Loucy (cell line): ENCODE results near the gene SLC35E4.

ENCODE experiments used
- H2AFZ ChIP-seq: fragments of 200-600 bp; sonication (generic); 2 replicates; pipeline ENCODE4 v1.6.0; 2016; ENCODE audit warnings: antibody characterized with exemption, mild to moderate bottlenecking, low read length, moderate library complexity
- H3F3A ChIP-seq: fragments of 200-600 bp; 2 replicates; pipeline ENCODE4 v1.6.0; 2016; ENCODE audit warnings: antibody characterized with exemption, low read depth, mild to moderate bottlenecking
- H3K27me3 ChIP-seq: fragments of 200-600 bp; sonication (generic); 2 replicates; pipeline ENCODE4 v1.6.1; 2014; ENCODE audit warnings: low read length, mild to moderate bottlenecking; ENCODE audit not compliant: insufficient read depth, poor library complexity, severe bottlenecking
- H3K36me3 ChIP-seq: fragments of 200-600 bp; sonication (generic); 2 replicates; pipeline ENCODE4 v1.6.1; 2016; ENCODE audit warnings: low read length; ENCODE audit not compliant: insufficient read depth
- H3K4me1 ChIP-seq: fragments of 200-600 bp; sonication (generic); 2 replicates; pipeline ENCODE4 v1.5.1; 2014; ENCODE audit warnings: low read length, mild to moderate bottlenecking; ENCODE audit not compliant: insufficient read depth, poor library complexity, severe bottlenecking
- H3K4me2 ChIP-seq: fragments of 200-600 bp; sonication (generic); 2 replicates; pipeline ENCODE4 v1.6.0; 2014; ENCODE audit warnings: antibody characterized with exemption, low read length, low read depth, mild to moderate bottlenecking; ENCODE audit not compliant: poor library complexity, severe bottlenecking
- H3K4me3 ChIP-seq: fragments of 200-600 bp; sonication (generic); 2 replicates; pipeline ENCODE4 v1.5.1; 2014; ENCODE audit warnings: low read length, mild to moderate bottlenecking, mixed read lengths; ENCODE audit not compliant: poor library complexity, severe bottlenecking
- H3K79me2 ChIP-seq: fragments of 200-600 bp; sonication (generic); 2 replicates; pipeline ENCODE4 v1.6.1; 2014; ENCODE audit warnings: low read length; ENCODE audit not compliant: insufficient read depth
- H3K9ac ChIP-seq: fragments of 200-600 bp; sonication (generic); 2 replicates; pipeline ENCODE4 v1.6.0; 2014; ENCODE audit warnings: mild to moderate bottlenecking, low read depth, low read length, moderate library complexity; ENCODE audit not compliant: poor library complexity, severe bottlenecking
- H3K9me2 ChIP-seq: fragments of 200-600 bp; sonication (generic); replicated peaks from 2 replicates; pipeline ENCODE4 v1.6.1; 2016; ENCODE audit warnings: low read depth, low read length, mixed read lengths
- H3K9me3 ChIP-seq: fragments of 200-600 bp; sonication (generic); 2 replicates; pipeline ENCODE4 v1.6.1; 2014; ENCODE audit warnings: mild to moderate bottlenecking, antibody characterized with exemption, low read length, low read depth; ENCODE audit not compliant: insufficient read depth
- H4K20me1 ChIP-seq: fragments of 200-600 bp; sonication (generic); 2 replicates; pipeline ENCODE4 v1.6.0; 2014; ENCODE audit warnings: antibody characterized with exemption, low read length, mild to moderate bottlenecking; ENCODE audit not compliant: insufficient read depth, poor library complexity, severe bottlenecking
- CTCF ChIP-seq: fragments of 200-600 bp; sonication (generic); conservative IDR thresholded peaks from 2 replicates; pipeline ENCODE4 v1.5.1; 2014; ENCODE audit warnings: mild to moderate bottlenecking, antibody characterized with exemption, low read length
- EZH2phosphoT487 ChIP-seq: fragments of 200-600 bp; IDR thresholded peaks from 2 replicates; pipeline ENCODE4 v1.6.1; 2018; ENCODE audit warnings: antibody characterized with exemption, mild to moderate bottlenecking, moderate library complexity, borderline replicate concordance

The SLC35E4 gene

GRCh38 chr22:30694640-30695350, 59.2 kb downstream of the SLC35E4 start, which contains the start of gene OSBP2:
TSS of gene OSBP2 (plus strand) at chr22:30694874. CDS start at chr22:30694910, 36 bp downstream.
- Histone ChIP-seq H4K20me1 (no peaks in the 10 kb centered on the region), H3K79me2 (no peaks in the 10 kb centered on the region), H2AFZ (no peak within 1 kb of the TSS), H3K9me2 (no peaks in the 10 kb centered on the region), H3K9ac (no peak within 1 kb of the TSS), H3F3A (no peaks in the 10 kb centered on the region), H3K4me3 (no peak within 1 kb of the TSS), H3K36me3 (no peaks in the 10 kb centered on the region), H3K27me3 (no peaks in the 10 kb centered on the region), H3K4me2 (no peak within 1 kb of the TSS), H3K9me3 (no peaks in the 10 kb centered on the region), H3K4me1 (no peaks in the 10 kb centered on the region)
- TF ChIP-seq EZH2phosphoT487 (no peak), CTCF (no peak)

GRCh38 chr22:30695351-30695851, 59.8 kb downstream of the SLC35E4 start:
- Histone ChIP-seq H2AFZ (no peak overlapping the region), H3K4me2 (no peak overlapping the region), H3K9ac (no peak overlapping the region)

GRCh38 chr22:30695871-30696655, 60.5 kb downstream of the SLC35E4 start:
- H3K9me3 ChIP-seq, result no peaks in the 10 kb centered on the region
- no peak overlapping the region for H3K4me2 ChIP-seq
- no peaks in the 10 kb centered on the region for H3K36me3 ChIP-seq

More at GRCh38 chr22:30695351-30695851, 59.8 kb downstream of the SLC35E4 start:
- no peaks in the 10 kb centered on the region for H3K79me2 ChIP-seq
- no peaks in the 10 kb centered on the region for H3K36me3 ChIP-seq
- H4K20me1 ChIP-seq, result no peaks in the 10 kb centered on the region
- no peaks in the 10 kb centered on the region for H3K27me3 ChIP-seq
- H3K9me2 ChIP-seq, result no peaks in the 10 kb centered on the region
- no peaks in the 10 kb centered on the region for H3K9me3 ChIP-seq
- TF ChIP-seq EZH2phosphoT487, result no peak
- TF ChIP-seq CTCF, result no peak
- no peaks in the 10 kb centered on the region for H3F3A ChIP-seq
- no peaks in the 10 kb centered on the region for H3K4me1 ChIP-seq
- H3K4me3 ChIP-seq, result no peak overlapping the region

More at GRCh38 chr22:30695871-30696655, 60.5 kb downstream of the SLC35E4 start:
- Histone ChIP-seq H4K20me1 (no peaks in the 10 kb centered on the region), H3K9me2 (no peaks in the 10 kb centered on the region), H3K79me2 (no peaks in the 10 kb centered on the region), H3F3A (no peaks in the 10 kb centered on the region), H3K4me1 (no peaks in the 10 kb centered on the region), H3K9ac (no peak overlapping the region), H2AFZ (no peak overlapping the region), H3K4me3 (no peak overlapping the region), H3K27me3 (no peaks in the 10 kb centered on the region)
- TF ChIP-seq CTCF, result no peak
- TF ChIP-seq EZH2phosphoT487, result no peak
